Peyer's patch (tissue), 4 donors: ENCODE data around the gene BTG1. TPM values are rescaled to one million over a fixed set of nuclear protein-coding genes. Genes with fewer than 3 reads are reported as not detected.

Experiments
- DNase-seq, 3 donors: peaks; one replicate each; pipeline ENCODE4 v3.0.0-alpha.2; 2017 to 2019
- H3K27ac ChIP-seq, 4 donors: fragments of 200-600 bp; sonication (generic); one replicate each; pipeline ENCODE4 v1.5.1; 2016 to 2019
- H3K27me3 ChIP-seq, 2 donors: fragments of 200-600 bp; sonication (generic); one replicate each; pipeline ENCODE4 v1.5.1; 2019
- H3K36me3 ChIP-seq, 3 donors: fragments of 200-600 bp; sonication (generic); one replicate each; pipeline ENCODE4 v1.5.1; 2016 to 2019
- H3K4me1 ChIP-seq, 4 donors: fragments of 200-600 bp; sonication (generic); one replicate each; pipeline ENCODE4 v1.5.1; 2016 to 2019
- H3K4me3 ChIP-seq, 4 donors: fragments of 200-600 bp; sonication (generic); 1 replicate in 3 of 4; 2 replicates in 1 of 4; pipeline ENCODE4 v1.5.1; 2016 to 2019; ENCODE audit warnings: mild to moderate bottlenecking in 1 of 4
- H3K9me3 ChIP-seq, 4 donors: fragments of 200-600 bp; sonication (generic); one replicate each; pipeline ENCODE4 v1.5.1; 2016 to 2019; ENCODE audit warnings: mild to moderate bottlenecking in 1 of 4
- POLR2A ChIP-seq, 2 donors: fragments of 450-650 bp; IDR thresholded peaks; one replicate each; pipeline ENCODE4 v1.5.1; 2017; ENCODE audit warnings: antibody characterized with exemption in 2 of 2, mild to moderate bottlenecking in 2 of 2, moderate library complexity in 2 of 2
- total RNA-seq, 4 donors: library from RNA; depleted of rRNA; stranded (reverse); fragments of >200 nt; gene quantifications; one replicate each; pipeline ENCODE4 v1.1.0, GENCODE V29; 2016
- TF ChIP-seq, protein P1 (sequence below), 6 experiments: fragments of 450-650 bp in 4 of 6; fragments of 200-600 bp in 2 of 6; sonication (generic) in 1 of 6; IDR thresholded peaks; one replicate each; pipeline ENCODE4 v1.5.1; 2017 to 2019; ENCODE audit warnings: antibody characterized with exemption in 6 of 6, mild to moderate bottlenecking in 3 of 6, moderate library complexity in 1 of 6

Gene BTG1
- total RNA-seq, 4 donors from 2014 or later, result 49.2 to 111 (median 69.2) TPM

DNA sequence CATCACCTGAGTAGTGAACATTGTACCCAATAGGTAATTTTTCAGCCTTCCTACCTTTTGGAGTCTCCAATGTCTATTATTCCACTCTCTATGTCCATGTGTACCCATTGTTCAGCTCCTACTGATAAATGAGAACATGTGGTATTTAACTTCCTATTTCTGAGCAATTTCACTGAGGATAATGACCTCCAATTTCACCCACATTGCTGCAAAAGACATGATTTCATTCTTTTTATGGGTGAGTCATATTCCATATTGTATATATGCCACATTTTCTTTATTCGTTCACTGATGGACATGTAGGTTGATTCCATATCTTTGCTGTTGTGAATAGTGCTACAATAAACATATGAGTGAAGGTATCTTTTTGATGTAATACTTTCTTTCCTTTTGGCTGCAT lies 16.4 kb upstream of the BTG1 start:
- DNase-seq, result no peak
- Histone ChIP-seq H3K27ac (no peak overlapping the region), H3K36me3 (no peaks in the 10 kb centered on the region), H3K4me3 (no peak overlapping the region), H3K27me3 (no peaks in the 10 kb centered on the region), H3K9me3 (no peaks in the 10 kb centered on the region), H3K4me1 (no peaks in the 10 kb centered on the region)
- TF ChIP-seq, protein P1, sequence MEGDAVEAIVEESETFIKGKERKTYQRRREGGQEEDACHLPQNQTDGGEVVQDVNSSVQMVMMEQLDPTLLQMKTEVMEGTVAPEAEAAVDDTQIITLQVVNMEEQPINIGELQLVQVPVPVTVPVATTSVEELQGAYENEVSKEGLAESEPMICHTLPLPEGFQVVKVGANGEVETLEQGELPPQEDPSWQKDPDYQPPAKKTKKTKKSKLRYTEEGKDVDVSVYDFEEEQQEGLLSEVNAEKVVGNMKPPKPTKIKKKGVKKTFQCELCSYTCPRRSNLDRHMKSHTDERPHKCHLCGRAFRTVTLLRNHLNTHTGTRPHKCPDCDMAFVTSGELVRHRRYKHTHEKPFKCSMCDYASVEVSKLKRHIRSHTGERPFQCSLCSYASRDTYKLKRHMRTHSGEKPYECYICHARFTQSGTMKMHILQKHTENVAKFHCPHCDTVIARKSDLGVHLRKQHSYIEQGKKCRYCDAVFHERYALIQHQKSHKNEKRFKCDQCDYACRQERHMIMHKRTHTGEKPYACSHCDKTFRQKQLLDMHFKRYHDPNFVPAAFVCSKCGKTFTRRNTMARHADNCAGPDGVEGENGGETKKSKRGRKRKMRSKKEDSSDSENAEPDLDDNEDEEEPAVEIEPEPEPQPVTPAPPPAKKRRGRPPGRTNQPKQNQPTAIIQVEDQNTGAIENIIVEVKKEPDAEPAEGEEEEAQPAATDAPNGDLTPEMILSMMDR (IDR thresholded peaks at IDR 0.05), result no peak
- TF ChIP-seq POLR2A (IDR thresholded peaks at IDR 0.05), result no peak

DNA sequence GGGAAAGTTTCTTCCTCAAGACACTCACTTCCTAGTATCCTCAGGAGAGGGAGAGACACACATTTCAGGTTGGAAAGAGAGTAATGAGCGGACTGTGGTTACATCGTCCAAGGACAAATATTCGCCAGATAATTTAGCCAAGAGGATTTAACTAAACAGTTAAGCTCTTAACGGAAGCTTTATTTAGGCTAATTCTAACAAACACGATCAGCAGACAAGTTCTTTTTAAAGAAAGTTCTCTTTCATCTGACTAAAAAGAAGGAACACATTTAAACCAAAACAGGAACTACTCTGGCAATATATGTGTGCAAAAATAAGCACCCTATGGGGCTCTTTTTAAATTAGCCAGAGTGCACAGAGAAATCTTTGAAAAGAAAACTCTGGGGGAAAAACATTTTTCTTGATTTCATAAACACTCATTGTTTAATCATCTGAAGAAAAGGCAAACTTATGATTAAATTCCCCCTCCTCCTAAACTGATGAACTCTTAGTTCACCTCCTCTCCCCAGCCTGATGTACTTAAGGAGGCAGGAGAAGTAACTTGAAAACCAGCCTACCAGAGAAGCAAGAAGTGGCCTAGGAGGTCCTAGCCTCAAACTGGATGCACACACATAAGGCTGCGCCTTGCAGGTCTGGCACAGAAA lies 13.3 kb upstream of the BTG1 start:
- H3K27me3 ChIP-seq, result no peaks in the 10 kb centered on the region
- no peaks in the 10 kb centered on the region for H3K36me3 ChIP-seq
- no peaks in the 10 kb centered on the region for H3K4me1 ChIP-seq
- TF ChIP-seq POLR2A (IDR thresholded peaks at IDR 0.05), result no peak
- TF ChIP-seq, protein P1 (IDR thresholded peaks at IDR 0.05), result no peak
- no peaks in the 10 kb centered on the region for H3K9me3 ChIP-seq
- H3K4me3 ChIP-seq, result no peak overlapping the region
- DNase-seq, result no peak
- H3K27ac ChIP-seq, result peak overlapping the region; percentile 2 to 80 (median 44)

DNA sequence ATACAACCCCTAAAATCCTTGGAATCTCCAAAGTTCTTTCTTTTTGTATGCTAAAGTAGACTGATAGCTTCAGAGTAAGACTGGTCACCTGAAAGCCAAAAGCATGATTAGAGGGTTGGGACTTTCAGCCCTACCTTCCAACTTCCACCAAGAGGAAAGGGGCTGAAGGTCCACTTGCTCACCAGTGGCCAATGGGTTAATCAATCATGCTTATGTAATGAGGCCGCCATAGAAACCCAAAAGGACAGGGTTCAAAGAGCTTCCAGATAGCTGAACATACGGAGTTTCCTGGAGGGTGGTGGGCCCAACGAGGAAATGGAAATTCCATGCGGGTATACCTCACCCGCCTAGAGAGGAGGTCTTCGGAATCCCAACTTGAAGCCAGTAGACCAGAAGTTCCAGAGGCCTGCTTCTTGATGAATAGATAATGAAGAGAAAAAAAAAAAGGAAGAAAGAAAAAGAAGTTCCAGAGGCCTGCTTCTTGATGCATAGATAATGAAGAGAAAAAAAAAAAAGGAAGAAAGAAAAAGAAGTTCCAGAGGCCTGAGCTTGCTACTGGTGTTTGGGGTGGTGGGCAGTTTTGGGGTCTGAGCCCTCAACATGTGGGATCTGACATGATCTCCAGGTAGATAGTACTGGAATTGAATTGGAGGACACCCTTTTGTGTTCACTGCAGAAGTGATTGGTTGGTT lies 11.2 kb upstream of the BTG1 start:
- Histone ChIP-seq H3K36me3 (no peaks in the 10 kb centered on the region), H3K27ac (peak overlapping the region in 2 of 4 donors; percentile 48 to 80), H3K9me3 (no peaks in the 10 kb centered on the region), H3K27me3 (no peaks in the 10 kb centered on the region), H3K4me3 (peak overlapping the region in 2 of 4 donors; percentile 3 to 16), H3K4me1 (no peaks in the 10 kb centered on the region)
- TF ChIP-seq, protein P1 (IDR thresholded peaks at IDR 0.05), result no peak
- TF ChIP-seq POLR2A (IDR thresholded peaks at IDR 0.05), result no peak
- no peak for DNase-seq

DNA sequence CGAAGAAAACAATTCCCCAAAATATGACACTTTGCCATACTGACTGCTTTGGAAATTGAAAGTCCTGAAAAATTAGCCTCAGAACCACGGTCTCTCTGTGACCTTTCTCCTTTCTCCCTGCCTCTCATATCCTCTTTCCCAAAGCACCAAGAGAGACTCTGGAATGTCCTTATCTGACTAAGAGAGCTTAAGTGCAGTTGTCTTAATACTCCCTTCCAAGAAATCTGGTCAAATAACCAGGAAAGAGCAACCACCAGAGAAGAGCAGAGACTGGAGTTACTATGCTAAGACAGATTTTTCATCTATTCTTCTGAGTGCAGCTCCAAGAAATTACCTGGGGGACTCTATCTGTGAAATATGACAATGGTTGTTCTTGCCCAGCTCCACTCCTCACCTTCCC lies 10.5 kb upstream of the BTG1 start:
- TF ChIP-seq POLR2A (IDR thresholded peaks at IDR 0.05), result no peak
- TF ChIP-seq, protein P1 (IDR thresholded peaks at IDR 0.05), result no peak
- Histone ChIP-seq H3K9me3 (no peaks in the 10 kb centered on the region), H3K4me1 (no peaks in the 10 kb centered on the region), H3K36me3 (no peaks in the 10 kb centered on the region), H3K27me3 (no peaks in the 10 kb centered on the region), H3K27ac (peak overlapping the region in 2 of 4 donors; percentile 48 to 80), H3K4me3 (peak overlapping the region in 1 of 4 donors; percentile 16)
- DNase-seq, result no peak

DNA sequence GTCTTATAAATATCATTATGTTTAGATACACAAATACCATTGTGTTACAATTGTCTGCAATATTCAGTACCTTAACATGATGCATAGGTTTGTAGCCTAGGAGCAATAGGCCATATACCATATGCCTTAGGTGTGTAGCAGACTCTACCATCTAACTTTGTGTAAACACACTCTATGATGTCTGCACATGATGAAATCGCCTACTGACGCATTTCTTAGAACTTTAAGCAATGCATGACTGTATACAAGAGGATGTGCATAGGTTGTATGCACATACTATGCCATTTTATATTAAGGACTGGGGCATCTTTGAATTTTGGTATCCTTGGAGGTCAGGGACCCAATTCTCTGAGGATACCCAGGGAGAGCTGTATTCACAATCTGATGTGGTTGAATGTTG lies 10.1 kb upstream of the BTG1 start:
- H3K27me3 ChIP-seq, result no peaks in the 10 kb centered on the region
- H3K4me3 ChIP-seq, result peak overlapping the region in 1 of 4 donors; percentile 16
- no peaks in the 10 kb centered on the region for H3K36me3 ChIP-seq
- no peak for DNase-seq
- H3K4me1 ChIP-seq, result no peaks in the 10 kb centered on the region
- no peaks in the 10 kb centered on the region for H3K9me3 ChIP-seq
- no peak for TF ChIP-seq POLR2A (IDR thresholded peaks at IDR 0.05)
- TF ChIP-seq, protein P1 (IDR thresholded peaks at IDR 0.05), result no peak
- H3K27ac ChIP-seq, result peak overlapping the region in 2 of 4 donors; percentile 48 to 80
